H4 (cell line): ENCODE results near the gene EPB41. TPM values are rescaled to one million over a fixed set of nuclear protein-coding genes. Genes with fewer than 3 reads are reported as not detected.
"Not testable (repeated sequence)": the region's sequence is repeated elsewhere in the genome, so short reads cannot be mapped to it uniquely, and the experiment has no call there.

Source experiments
- DNase-seq: peaks from one replicate; pipeline ENCODE4 v3.0.0-alpha.2; 2015; ENCODE audit warnings: low spot score
- total RNA-seq: library from RNA; depleted of rRNA; stranded (reverse); fragments of >200 nt; shearing (Covaris generic); gene quantifications from 2 replicates; pipeline ENCODE4 v1.2.3, GENCODE V29; 2014; rRNA removed

Gene EPB41
- 26.2 and 26.9 TPM in 2 replicates for total RNA-seq

GRCh38 chr1:28914228-28915030, at the start of gene EPB41:
Gene EPB41, plus strand, starts transcription at chr1:28914569. Its CDS starts 72,869 bp downstream, at chr1:28987438.
- DNase-seq: peak; percentile 90

- no peak for DNase-seq
Observed at GRCh38 chr1:28864695-28865094, 49.7 kb upstream of the EPB41 start.

GRCh38 chr1:28865997-28866650, 48.2 kb upstream of the EPB41 start:
- no peak for DNase-seq

GRCh38 chr1:28867850-28868249, 46.5 kb upstream of the EPB41 start:
- no peak for DNase-seq

- DNase-seq: no peak
Observed at GRCh38 chr1:28869952-28870351, 44.4 kb upstream of the EPB41 start.

- DNase-seq: no peak
Observed at GRCh38 chr1:28871631-28872401, 42.6 kb upstream of the EPB41 start.

GRCh38 chr1:28875134-28875533, 39.2 kb upstream of the EPB41 start:
- DNase-seq: not testable (repeated sequence)

GRCh38 chr1:28877132-28877781, 37.1 kb upstream of the EPB41 start:
- DNase-seq: peak; percentile 68

- DNase-seq: no peak
Observed at GRCh38 chr1:28878796-28879195, 35.6 kb upstream of the EPB41 start.

- peak; percentile 93 for DNase-seq
Observed at GRCh38 chr1:28882009-28882628, 32.2 kb upstream of the EPB41 start.

GRCh38 chr1:28883242-28883616, 31.1 kb upstream of the EPB41 start:
- no peak for DNase-seq

- DNase-seq: no peak
Observed at GRCh38 chr1:28885472-28885877, 28.9 kb upstream of the EPB41 start.

GRCh38 chr1:28885977-28886730, 28.2 kb upstream of the EPB41 start:
- DNase-seq: no peak

- peak; percentile 62 for DNase-seq
Observed at GRCh38 chr1:28886731-28887418, 27.5 kb upstream of the EPB41 start.

GRCh38 chr1:28887419-28887834, 26.9 kb upstream of the EPB41 start:
- no peak for DNase-seq

- DNase-seq: no peak
Observed at GRCh38 chr1:28887835-28888682, 26.3 kb upstream of the EPB41 start.

- DNase-seq: no peak
Observed at GRCh38 chr1:28888915-28889314, 25.5 kb upstream of the EPB41 start.

GRCh38 chr1:28889357-28889756, 25.0 kb upstream of the EPB41 start:
- no peak for DNase-seq

- no peak for DNase-seq
Observed at GRCh38 chr1:28890435-28890834, 23.9 kb upstream of the EPB41 start.
